Mesothelial cell of epicardium (in vitro differentiated cells): Measurements from ENCODE around the gene ZNF155. TPM values are rescaled to one million over a fixed set of nuclear protein-coding genes. Genes with fewer than 3 reads are reported as not detected.
A peak's percentile ranks its signal among the peaks of the same experiment; 100 is the strongest.

Source experiments
- DNase-seq, 2 experiments: peaks; one replicate each; pipeline ENCODE4 v3.0.0; 2021; ENCODE audit warnings: low spot score in 2 of 2; ENCODE audit not compliant: unreplicated experiment in 2 of 2
- H3K27ac Mint-ChIP-seq: 2 replicates; pipeline ENCODE4 v1.8.0; 2021; ENCODE audit warnings: mixed read lengths
- H3K27me3 Mint-ChIP-seq: 2 replicates; pipeline ENCODE4 v1.8.0; 2021; ENCODE audit warnings: low read depth, mixed read lengths
- H3K36me3 Mint-ChIP-seq: 2 replicates; pipeline ENCODE4 v1.8.0; 2021; ENCODE audit warnings: mixed read lengths
- H3K4me1 Mint-ChIP-seq: 2 replicates; pipeline ENCODE4 v1.8.0; 2021; ENCODE audit warnings: mixed read lengths
- H3K4me3 Mint-ChIP-seq: 2 replicates; pipeline ENCODE4 v1.8.0; 2021; ENCODE audit warnings: mild to moderate bottlenecking, moderate library complexity, mixed read lengths
- H3K9me3 Mint-ChIP-seq: 2 replicates; pipeline ENCODE4 v1.8.0; 2021; ENCODE audit warnings: mixed read lengths
- total RNA-seq: library from RNA; stranded (reverse); gene quantifications from 3 replicates; pipeline ENCODE4 v1.2.1, GENCODE V29; 2021
- TF ChIP-seq, protein P1 (sequence below): fragments of 200-600 bp; sonication (generic); IDR thresholded peaks from one replicate; pipeline ENCODE4 v1.5.0; 2021; ENCODE audit warnings: antibody characterized with exemption; ENCODE audit not compliant: unreplicated experiment

Gene ZNF155
- total RNA-seq, 1 donor from 2014 or later = 14.2 TPM

DNA sequence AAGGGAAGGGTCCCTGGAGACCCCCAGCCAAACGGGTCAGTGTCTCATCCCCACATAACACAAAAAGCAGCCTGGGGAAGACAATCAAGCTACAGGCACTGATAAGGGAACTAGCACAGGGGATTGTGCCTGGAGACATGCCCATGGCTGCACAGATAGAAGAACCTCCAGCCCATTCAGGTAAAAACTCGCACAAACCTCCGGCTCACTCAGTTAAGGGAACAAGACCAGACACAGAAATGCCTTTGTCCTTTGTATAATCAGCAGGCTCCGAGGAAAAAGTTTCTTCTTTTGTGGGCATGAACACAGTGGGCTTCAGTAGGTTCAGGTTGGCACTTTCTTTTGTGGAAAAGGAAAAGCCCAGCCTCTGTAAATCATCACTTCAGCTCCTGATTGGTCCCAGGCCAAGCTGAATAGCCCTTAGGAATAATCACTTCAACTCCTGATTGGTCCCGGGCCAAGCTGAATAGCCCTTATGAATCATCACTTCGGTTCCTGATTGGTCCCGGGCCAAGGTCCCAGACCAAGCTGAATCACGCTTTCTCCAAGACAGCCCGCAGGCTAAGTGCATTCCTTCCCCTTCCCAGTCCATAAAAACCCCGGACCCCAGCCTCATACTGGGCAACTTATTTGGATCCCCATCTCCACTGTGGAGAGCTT is 13.8 kb downstream of the ZNF155 start:
- TF ChIP-seq, protein P1, sequence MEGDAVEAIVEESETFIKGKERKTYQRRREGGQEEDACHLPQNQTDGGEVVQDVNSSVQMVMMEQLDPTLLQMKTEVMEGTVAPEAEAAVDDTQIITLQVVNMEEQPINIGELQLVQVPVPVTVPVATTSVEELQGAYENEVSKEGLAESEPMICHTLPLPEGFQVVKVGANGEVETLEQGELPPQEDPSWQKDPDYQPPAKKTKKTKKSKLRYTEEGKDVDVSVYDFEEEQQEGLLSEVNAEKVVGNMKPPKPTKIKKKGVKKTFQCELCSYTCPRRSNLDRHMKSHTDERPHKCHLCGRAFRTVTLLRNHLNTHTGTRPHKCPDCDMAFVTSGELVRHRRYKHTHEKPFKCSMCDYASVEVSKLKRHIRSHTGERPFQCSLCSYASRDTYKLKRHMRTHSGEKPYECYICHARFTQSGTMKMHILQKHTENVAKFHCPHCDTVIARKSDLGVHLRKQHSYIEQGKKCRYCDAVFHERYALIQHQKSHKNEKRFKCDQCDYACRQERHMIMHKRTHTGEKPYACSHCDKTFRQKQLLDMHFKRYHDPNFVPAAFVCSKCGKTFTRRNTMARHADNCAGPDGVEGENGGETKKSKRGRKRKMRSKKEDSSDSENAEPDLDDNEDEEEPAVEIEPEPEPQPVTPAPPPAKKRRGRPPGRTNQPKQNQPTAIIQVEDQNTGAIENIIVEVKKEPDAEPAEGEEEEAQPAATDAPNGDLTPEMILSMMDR = no peak
- no peak for DNase-seq
- H3K4me3 Mint-ChIP-seq = no peak overlapping the region
- H3K9me3 Mint-ChIP-seq = peaks cover 31% of the 10 kb centered on the region
- peaks cover 8% of the 10 kb centered on the region for H3K4me1 Mint-ChIP-seq
- H3K36me3 Mint-ChIP-seq = peaks cover 41% of the 10 kb centered on the region
- H3K27me3 Mint-ChIP-seq = no peaks in the 10 kb centered on the region
- H3K27ac Mint-ChIP-seq = no peak overlapping the region

DNA sequence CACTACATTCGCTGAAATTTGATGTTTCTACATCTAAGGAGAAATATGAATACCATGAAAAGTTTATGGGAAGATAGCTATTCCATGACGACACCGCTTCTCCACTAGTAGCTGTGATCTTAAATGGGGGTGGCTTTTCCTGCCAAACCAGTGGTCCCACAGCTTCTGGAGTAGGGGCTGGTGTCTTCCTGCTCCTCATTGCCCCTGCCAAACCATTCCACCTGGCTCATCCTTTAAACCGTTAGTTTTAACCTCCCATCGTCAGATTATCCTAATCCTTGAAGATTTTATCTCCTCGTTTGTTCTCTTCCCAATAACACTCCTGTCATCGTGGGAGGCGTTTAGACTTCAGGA is 18.2 kb downstream of the ZNF155 start:
- TF ChIP-seq, protein P1 = no peak
- Mint-ChIP-seq H3K27me3 (no peaks in the 10 kb centered on the region), H3K4me3 (peak overlapping the region; percentile 99), H3K4me1 (peaks cover 15% of the 10 kb centered on the region), H3K27ac (peak overlapping the region; percentile 96), H3K9me3 (peaks cover 33% of the 10 kb centered on the region), H3K36me3 (peaks cover 30% of the 10 kb centered on the region)
- DNase-seq = no peak

DNA sequence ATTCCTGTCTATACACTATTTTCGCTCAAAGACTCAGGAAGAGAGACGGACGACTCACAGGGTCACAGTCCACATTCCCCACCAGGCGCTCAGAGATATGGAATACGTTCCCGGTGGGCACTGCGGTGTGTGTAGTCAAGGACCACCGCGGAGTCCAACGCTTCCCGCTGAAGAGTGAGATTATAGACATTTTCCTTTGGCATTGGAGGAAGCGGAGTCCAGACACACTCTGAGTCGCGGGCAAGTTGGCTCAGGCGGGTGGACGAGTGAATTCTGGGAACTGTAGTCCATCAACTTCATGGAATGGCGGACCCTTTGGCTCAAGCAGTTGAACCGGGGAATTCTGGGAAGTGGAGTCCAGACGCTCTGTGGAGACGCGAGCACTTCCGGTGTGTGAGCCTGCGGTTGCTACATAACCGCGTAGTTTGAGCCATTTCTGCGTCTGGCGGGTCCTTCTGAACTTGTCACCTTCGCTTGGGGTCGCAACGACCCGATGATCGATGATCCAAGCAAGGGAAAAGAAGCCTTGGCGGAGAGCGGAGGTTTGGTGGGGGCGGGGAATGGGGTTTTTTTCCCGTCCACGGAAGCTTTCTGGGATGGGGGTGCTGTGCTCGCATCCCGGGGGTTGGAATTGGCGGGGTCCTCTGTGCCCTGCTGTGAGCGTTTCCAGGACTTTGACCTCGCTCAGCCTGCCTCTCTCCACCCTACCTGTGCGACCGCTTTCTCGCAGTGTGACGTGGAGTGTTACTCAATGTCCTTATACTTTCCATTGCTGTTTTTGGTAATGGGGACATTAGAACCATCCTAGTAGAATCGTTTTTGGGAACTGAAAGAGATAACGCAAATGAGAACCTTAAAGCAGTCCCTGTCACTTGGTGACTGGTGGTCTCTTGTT is 18.8 kb downstream of the ZNF155 start, which contains the start of gene ZNF230:
ZNF230 (plus strand) TSS at position 392 of the 895 bp plus-strand sequence. CDS start 4,122 bp downstream, outside the sequence.
- peak within 1 kb of the TSS; percentile 99 for H3K4me3 Mint-ChIP-seq

DNA sequence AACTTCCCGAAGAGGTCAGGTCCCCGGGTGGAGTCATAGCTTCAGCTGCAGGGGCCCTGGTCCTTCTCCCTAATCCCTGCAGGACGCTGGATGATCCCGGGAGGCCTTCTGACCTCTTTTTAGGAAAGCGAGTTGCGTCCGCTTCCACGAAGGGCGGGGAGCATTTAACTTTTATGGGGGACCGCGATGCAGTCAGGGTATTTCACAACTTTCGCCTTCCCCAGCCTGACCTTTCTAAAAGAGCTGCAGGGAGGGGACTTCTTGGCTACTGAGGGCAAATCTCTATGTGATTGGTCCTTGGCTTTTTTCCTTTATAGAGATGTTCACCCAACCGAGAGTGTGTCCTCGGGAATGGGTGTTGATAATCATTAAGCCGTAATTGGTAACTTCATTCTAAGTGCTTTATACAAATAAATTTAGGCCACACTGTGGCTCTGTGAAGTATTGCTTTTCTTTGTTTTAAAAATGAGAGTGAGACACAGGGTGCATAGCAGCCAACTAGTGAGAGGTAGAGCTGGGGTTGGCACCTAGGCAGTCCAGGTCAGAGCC is 19.5 kb downstream of the ZNF155 start:
- Mint-ChIP-seq H3K36me3 (peaks cover 31% of the 10 kb centered on the region), H3K27ac (peak overlapping the region; percentile 96), H3K27me3 (no peaks in the 10 kb centered on the region), H3K4me1 (peaks cover 15% of the 10 kb centered on the region), H3K9me3 (peaks cover 34% of the 10 kb centered on the region), H3K4me3 (peak overlapping the region; percentile 99)
- TF ChIP-seq, protein P1 = no peak
- DNase-seq = no peak

More for the DNA sequence above, 18.8 kb downstream of the ZNF155 start, which contains the start of gene ZNF230:
- Mint-ChIP-seq H3K9me3 (peaks cover 33% of the 10 kb centered on the region), H3K36me3 (peaks cover 31% of the 10 kb centered on the region), H3K27me3 (no peaks in the 10 kb centered on the region), H3K27ac (peak within 1 kb of the TSS; percentile 96), H3K4me1 (peaks cover 15% of the 10 kb centered on the region)
- peak; percentile 74 to 79 for DNase-seq
- TF ChIP-seq, protein P1 = no peak

DNA sequence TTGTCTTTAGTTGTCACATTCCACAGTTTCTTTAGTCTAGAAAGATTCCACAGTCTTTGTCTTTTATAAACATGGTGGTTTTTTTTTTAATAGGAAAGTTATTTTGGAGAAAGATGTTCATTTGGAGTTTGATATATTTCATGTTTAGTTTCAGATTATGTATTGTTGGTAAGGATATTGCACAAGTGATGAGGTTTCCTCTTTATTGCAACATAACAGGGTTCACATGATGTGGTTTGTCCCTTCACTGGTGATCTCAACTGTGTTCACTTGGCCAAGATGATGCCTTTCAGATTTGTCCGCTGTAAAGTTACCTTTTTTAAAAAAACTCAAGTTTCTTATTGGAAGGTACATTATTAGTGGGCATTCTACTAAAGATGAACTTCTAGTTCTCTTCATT is 22.0 kb downstream of the ZNF155 start:
- Mint-ChIP-seq H3K9me3 (peaks cover 49% of the 10 kb centered on the region), H3K4me1 (peaks cover 15% of the 10 kb centered on the region), H3K36me3 (peaks cover 52% of the 10 kb centered on the region), H3K27me3 (no peaks in the 10 kb centered on the region), H3K4me3 (no peak overlapping the region), H3K27ac (no peak overlapping the region)
- TF ChIP-seq, protein P1 = no peak
- no peak for DNase-seq
